IPS-20b (cell line): ENCODE results near the gene ARSH.
"Not testable (repeated sequence)": the region's sequence is repeated elsewhere in the genome, so short reads cannot be mapped to it uniquely, and the experiment has no call there.

ENCODE experiments used
- H3K27ac ChIP-seq: one replicate; pipeline ENCODE4 v1.5.1; 2013; ENCODE audit warnings: low read length
- H3K27me3 ChIP-seq: 2 replicates; pipeline ENCODE4 v1.6.1; 2013; ENCODE audit warnings: mild to moderate bottlenecking, low read length, inconsistent platforms; ENCODE audit not compliant: insufficient read depth
- H3K36me3 ChIP-seq: 2 replicates; pipeline ENCODE4 v1.6.1; 2013; ENCODE audit warnings: low read depth, mild to moderate bottlenecking, inconsistent platforms, low read length, moderate library complexity; ENCODE audit not compliant: insufficient read depth
- H3K4me1 ChIP-seq: 2 replicates; pipeline ENCODE4 v1.6.1; 2013; ENCODE audit warnings: mild to moderate bottlenecking, control low read depth, inconsistent platforms, low read length, moderate library complexity; ENCODE audit not compliant: insufficient read depth
- H3K4me3 ChIP-seq: 2 replicates; pipeline ENCODE4 v1.5.1; 2013; ENCODE audit warnings: mild to moderate bottlenecking, low read length, inconsistent platforms
- H3K9ac ChIP-seq: 2 replicates; pipeline ENCODE4 v1.6.1; 2013; ENCODE audit warnings: low read depth, mild to moderate bottlenecking, inconsistent platforms, low read length, moderate library complexity
- H3K9me3 ChIP-seq: 2 replicates; pipeline ENCODE4 v1.6.1; 2013; ENCODE audit warnings: mild to moderate bottlenecking, low read depth, low read length, inconsistent platforms; ENCODE audit not compliant: insufficient read depth

Gene ARSH, protein sequence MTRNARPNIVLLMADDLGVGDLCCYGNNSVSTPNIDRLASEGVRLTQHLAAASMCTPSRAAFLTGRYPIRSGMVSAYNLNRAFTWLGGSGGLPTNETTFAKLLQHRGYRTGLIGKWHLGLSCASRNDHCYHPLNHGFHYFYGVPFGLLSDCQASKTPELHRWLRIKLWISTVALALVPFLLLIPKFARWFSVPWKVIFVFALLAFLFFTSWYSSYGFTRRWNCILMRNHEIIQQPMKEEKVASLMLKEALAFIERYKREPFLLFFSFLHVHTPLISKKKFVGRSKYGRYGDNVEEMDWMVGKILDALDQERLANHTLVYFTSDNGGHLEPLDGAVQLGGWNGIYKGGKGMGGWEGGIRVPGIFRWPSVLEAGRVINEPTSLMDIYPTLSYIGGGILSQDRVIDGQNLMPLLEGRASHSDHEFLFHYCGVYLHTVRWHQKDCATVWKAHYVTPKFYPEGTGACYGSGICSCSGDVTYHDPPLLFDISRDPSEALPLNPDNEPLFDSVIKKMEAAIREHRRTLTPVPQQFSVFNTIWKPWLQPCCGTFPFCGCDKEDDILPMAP

DNA sequence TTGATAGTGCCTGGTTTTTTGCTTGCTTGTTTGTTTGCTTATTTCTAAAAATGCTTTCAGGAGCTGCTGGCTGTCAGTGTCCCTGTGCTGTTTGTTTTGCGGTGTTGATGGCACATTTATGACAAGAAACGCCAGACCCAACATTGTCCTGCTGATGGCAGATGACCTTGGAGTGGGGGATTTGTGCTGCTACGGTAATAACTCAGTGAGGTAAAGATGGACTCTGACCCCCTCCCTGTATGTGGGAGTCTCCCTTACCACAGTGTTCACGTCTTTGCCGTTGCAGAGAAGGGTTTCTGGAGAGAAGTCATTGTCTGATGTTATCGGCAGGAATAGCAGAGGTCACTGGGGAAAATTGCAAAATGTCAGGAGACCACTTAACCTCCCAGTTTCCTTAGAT is at the start of gene ARSH:
Gene ARSH, plus strand, starts transcription at position 52 of the 400 bp plus-strand sequence. Its CDS starts 67 bp downstream, at position 119.
- Histone ChIP-seq H3K36me3 (no peaks in the 10 kb centered on the region), H3K9ac (no peak within 1 kb of the TSS)

DNA sequence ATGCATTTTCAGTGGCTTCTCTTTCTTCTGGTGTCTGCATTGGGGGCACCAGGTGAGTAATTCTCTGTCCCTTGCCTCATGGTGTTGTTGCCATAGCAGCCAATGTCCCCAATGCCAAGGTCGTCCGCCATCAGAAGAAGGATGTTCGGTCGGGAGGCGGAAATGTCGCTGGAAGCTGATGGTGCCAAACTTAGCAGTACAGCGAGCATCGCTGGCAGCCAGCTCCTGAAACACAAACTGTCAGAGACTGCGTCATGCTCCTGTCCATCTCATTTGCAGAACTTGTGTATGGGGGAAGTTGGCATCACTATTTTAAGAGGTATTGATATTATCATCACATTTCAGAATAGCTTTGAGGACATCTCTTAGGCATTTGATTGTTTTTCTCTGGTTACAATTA is 48.1 kb upstream of the ARSH start:
- H3K9me3 ChIP-seq, result no peaks in the 10 kb centered on the region
- no peak overlapping the region for H3K4me3 ChIP-seq
- no peak overlapping the region for H3K9ac ChIP-seq
- H3K27ac ChIP-seq, result no peak overlapping the region
- no peaks in the 10 kb centered on the region for H3K36me3 ChIP-seq
- H3K4me1 ChIP-seq, result no peaks in the 10 kb centered on the region; the same call in 1 of the 2 replicates
- no peaks in the 10 kb centered on the region for H3K27me3 ChIP-seq

More for the DNA sequence above, at the start of gene ARSH:
- Histone ChIP-seq H3K4me3 (no peak within 1 kb of the TSS), H3K4me1 (no peaks in the 10 kb centered on the region), H3K27me3 (no peaks in the 10 kb centered on the region), H3K27ac (no peak within 1 kb of the TSS), H3K9me3 (no peaks in the 10 kb centered on the region)

DNA sequence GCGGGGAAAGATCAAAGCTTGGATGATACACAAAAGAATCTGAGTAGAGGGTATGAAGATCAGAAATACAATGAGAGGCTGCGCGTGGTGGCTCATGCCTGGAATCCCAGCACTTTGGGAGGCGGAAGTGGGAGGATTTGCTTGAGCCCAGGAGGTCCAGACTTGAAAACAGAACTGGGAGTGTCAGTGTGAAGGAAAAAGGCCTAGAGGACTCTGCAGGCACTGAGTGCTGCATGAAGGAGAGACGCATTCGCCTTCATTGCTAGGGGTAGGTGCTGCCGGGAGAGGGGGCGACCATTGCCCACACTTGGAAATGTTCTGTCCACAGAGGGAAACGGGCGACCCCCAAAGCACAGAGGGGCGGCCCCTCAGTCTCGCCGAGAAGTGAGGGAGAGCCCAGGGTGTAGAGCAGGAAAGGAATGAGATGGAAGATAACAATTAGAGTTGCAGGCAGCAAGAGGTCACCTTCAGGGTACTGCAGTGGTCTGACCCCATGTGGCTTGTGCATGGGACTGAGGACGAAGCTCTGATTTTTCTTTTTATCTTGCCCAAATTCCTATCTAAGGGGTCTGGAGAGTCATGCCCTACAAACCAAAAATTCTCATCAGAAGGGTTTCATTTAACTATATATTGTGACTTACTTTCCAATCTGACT is 45.4 kb upstream of the ARSH start:
- Histone ChIP-seq H3K4me3 (no peak overlapping the region), H3K27ac (no peak overlapping the region), H3K9ac (no peak overlapping the region), H3K27me3 (no peaks in the 10 kb centered on the region), H3K9me3 (no peaks in the 10 kb centered on the region), H3K36me3 (no peaks in the 10 kb centered on the region), H3K4me1 (no peaks in the 10 kb centered on the region; the same call in 1 of the 2 replicates)

DNA sequence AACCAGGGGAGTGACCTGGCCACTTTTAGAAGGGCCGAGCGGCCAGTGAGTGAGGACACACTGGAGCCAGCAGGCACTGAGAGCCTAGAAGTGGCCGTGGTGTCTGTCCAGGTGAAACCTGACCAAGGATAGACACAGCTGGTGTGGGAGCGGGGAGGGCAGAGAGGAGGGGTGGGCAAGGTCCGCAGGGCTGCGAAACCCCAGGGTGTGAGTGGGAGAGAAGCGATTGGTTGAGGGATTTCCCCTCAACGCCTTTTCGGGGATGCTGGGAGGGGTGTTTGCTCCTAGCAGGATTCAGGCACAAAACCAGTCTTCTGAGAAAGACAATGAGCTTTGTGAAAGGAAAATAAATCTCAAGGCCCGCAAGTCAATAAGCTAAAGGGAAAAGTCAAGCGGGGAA is 44.0 kb upstream of the ARSH start:
- Histone ChIP-seq H3K4me1 (no peaks in the 10 kb centered on the region; the same call in 1 of the 2 replicates), H3K27ac (no peak overlapping the region), H3K4me3 (0 out of 2 replicates have a peak overlapping the region, but pooled peaks have one; percentile 26), H3K27me3 (no peaks in the 10 kb centered on the region), H3K36me3 (no peaks in the 10 kb centered on the region), H3K9me3 (no peaks in the 10 kb centered on the region), H3K9ac (peak overlapping the region; percentile 37; the same call in 1 of the 2 replicates)

DNA sequence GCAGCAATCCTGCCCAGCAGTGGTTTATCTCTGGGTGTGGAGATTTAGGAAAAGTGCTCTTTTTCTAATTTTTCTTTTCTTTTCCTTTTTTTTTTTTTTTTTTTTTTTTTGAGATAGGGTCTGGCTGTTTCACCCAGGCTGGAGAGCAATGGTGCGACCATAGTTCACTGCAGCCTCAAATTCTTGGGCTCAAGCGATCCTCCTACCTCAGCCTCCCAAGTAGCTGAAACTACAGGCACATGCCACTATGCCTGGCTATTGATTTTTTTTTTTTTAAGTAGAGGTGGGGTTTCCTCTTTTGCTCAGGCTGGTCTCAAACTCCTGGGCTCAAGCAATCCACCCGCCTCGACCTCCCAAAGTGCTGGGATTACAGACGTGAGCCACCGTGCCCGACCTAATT is 42.9 kb upstream of the ARSH start:
- not testable (repeated sequence) for H3K27ac ChIP-seq, H3K9ac ChIP-seq, H3K4me3 ChIP-seq, H3K27me3 ChIP-seq, H3K36me3 ChIP-seq, H3K9me3 ChIP-seq, H3K4me1 ChIP-seq

DNA sequence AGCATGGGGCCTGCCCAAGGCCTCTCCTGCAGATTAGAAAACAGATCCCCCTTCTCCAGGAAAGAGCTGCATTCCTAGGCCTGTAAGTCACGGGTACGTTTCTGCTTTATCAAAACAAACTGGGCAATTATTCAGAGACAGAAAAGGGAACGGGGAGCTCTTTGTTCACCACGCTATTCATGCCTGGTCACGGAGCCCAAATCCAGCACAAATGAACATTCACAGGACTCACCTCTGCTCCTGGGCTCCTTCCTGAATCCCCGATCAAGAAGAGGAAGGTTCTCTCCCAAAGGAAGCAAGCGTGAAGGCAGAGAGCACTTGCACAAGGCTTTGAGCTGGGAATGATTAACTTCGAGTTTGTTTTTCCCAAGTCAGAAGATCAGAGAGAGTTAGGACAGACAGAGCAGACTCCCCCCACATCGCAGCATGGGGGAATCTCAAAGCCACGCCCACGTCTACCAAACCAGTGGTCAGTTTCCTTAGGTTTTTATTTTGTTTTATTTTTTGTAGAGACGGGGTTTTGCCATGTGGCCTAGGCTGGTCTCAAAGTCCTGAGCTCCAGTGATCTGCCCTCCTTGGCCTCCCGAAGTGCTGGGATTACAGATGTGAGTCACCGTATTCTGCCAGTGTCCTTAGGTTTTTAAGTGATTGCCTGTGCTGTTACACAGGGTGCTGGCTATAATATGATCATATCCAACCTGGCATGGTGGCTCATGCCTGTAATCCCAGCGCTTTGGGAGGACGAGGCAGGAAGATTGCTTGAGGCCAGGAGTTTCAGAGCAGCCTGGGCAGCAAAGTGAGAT is 42.2 kb upstream of the ARSH start:
- H3K36me3 ChIP-seq, H3K27me3 ChIP-seq, H3K9ac ChIP-seq, H3K4me1 ChIP-seq, H3K27ac ChIP-seq, H3K9me3 ChIP-seq: not testable (repeated sequence)
- H3K4me3 ChIP-seq, result peak overlapping the region; percentile 34; the same call in 1 of the 2 replicates

DNA sequence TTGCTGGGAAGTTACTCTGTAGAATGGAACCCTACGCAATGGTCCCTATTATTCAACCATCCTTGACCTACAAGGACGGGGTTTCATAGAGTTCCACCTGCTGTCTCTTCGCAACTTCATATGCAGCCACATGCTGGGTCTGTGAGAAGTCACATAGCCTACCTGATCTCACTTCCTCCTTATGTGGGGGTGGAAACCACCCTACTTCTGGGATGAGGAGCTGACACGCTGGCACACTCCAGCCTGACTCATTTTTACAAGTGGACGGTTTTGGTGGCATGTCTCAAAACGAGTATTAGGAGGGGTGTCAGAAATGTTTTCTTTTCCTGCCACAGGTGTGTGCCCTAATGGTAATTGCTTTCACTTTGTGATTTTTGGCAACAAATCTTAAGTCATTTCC is 40.4 kb upstream of the ARSH start:
- Histone ChIP-seq H3K9ac (no peak overlapping the region), H3K36me3 (no peaks in the 10 kb centered on the region), H3K27ac (no peak overlapping the region), H3K27me3 (no peaks in the 10 kb centered on the region), H3K4me1 (no peaks in the 10 kb centered on the region; the same call in 1 of the 2 replicates), H3K9me3 (no peaks in the 10 kb centered on the region), H3K4me3 (no peak overlapping the region)

DNA sequence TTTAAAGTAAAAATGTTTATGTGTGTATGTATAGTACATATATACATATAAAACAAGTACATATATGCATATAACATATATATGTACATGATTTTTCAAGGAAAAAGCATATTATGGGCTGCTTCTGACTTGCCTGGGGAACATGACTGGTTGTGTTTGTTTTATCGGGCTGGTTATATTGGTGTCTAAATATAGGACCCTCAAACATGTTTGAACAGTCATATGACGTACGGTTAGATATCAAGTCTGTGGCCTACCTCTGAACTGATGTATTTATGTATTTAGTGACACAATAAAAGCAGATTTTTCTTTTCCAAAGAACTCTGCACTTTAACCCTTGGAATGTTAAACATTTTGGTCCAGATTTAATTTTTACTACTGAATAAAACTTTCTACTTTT is 39.3 kb upstream of the ARSH start:
- Histone ChIP-seq H3K27me3 (no peaks in the 10 kb centered on the region), H3K4me1 (no peaks in the 10 kb centered on the region; the same call in 1 of the 2 replicates), H3K9ac (no peak overlapping the region), H3K4me3 (no peak overlapping the region), H3K27ac (no peak overlapping the region), H3K9me3 (no peaks in the 10 kb centered on the region), H3K36me3 (no peaks in the 10 kb centered on the region)

DNA sequence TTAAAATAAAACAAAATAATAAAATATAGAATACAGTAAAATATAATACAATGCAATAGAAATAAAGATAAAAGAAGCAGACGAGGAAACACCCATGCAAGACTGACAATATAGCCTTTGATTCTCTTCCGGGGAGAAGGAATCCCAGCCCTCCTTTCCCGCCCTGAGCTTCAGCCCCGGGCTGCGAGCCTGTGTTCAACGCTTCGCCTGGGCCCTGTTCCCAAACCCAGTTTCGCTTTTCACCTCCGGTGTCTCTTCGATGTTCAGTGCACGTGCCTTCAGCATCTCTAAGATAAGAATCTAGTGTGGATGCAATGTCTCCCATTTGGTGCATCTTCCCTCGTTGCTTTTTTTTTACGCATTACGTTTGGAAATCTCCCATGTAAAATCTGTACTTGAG is 38.8 kb upstream of the ARSH start:
- no peak overlapping the region for H3K4me3 ChIP-seq
- no peak overlapping the region for H3K27ac ChIP-seq
- no peak overlapping the region for H3K9ac ChIP-seq
- H3K4me1 ChIP-seq, result no peaks in the 10 kb centered on the region; the same call in 1 of the 2 replicates
- no peaks in the 10 kb centered on the region for H3K36me3 ChIP-seq
- H3K9me3 ChIP-seq, result no peaks in the 10 kb centered on the region
- no peaks in the 10 kb centered on the region for H3K27me3 ChIP-seq

DNA sequence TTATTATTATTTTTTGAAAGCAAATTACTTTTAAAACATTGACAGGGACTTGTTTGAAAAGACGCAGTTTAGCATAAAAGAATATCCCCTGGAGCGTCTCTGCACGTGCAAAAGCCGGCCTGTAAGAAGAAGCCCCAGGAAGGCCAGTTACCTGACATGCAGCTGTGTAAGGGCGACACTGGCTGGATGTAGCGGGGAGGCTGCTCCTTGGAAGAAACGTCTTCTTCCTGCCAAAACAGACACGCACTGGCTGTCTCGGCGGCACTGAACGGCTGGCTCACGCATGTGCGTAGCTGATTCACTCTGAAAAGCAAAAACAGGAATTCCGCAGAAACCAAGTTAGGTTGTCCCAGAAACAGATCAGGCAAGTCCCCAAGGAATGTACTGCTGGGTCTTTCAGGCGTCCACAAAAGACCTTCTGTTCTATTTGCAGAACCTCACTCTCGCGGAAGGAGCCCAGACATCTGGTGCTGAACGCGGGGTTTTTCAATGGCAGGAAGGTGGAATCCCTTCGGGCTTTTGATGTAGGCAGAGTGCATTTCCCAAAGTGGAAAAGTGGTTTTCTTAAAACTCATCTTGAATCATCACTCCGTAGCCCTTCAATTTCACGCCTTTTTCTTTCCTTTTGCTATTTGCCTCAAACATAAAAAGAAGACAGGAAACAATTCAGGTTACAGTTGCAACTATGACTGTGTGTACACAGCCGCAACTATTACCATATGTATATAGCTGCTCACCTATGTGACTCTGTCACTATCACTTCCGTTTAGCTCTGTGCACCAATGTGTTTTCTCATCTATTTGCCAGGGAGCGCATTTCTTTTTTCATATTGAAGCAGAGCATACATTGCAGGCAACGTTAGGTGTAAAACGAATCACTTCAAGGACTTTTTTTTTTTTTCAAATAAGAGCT is 38.1 kb upstream of the ARSH start:
- Histone ChIP-seq H3K36me3 (no peaks in the 10 kb centered on the region), H3K9ac (no peak overlapping the region), H3K4me1 (no peaks in the 10 kb centered on the region; the same call in 1 of the 2 replicates), H3K4me3 (no peak overlapping the region), H3K27ac (no peak overlapping the region), H3K27me3 (no peaks in the 10 kb centered on the region), H3K9me3 (no peaks in the 10 kb centered on the region)
